Thyroid gland (tissue), 4 donors: ENCODE data around the gene SPDYE18.
"Not testable (repeated sequence)": the region's sequence is repeated elsewhere in the genome, so short reads cannot be mapped to it uniquely, and the experiment has no call there.

Experiments used
- POLR2A ChIP-seq, 2 donors: fragments of 450-650 bp; IDR thresholded peaks; one replicate each; pipeline ENCODE4 v1.6.1; 2017; ENCODE audit warnings: antibody characterized with exemption in 2 of 2, mild to moderate bottlenecking in 2 of 2, moderate library complexity in 1 of 2
- TF ChIP-seq, protein P1 (sequence below), 6 experiments: fragments of 200-600 bp in 3 of 6; fragments of 450-650 bp in 3 of 6; sonication (generic) in 3 of 6; IDR thresholded peaks; one replicate each; pipeline ENCODE4 v1.5.1; 2016 to 2019; ENCODE audit warnings: antibody characterized with exemption in 6 of 6, mild to moderate bottlenecking in 2 of 6, inconsistent platforms in 1 of 6, moderate library complexity in 1 of 6

DNA sequence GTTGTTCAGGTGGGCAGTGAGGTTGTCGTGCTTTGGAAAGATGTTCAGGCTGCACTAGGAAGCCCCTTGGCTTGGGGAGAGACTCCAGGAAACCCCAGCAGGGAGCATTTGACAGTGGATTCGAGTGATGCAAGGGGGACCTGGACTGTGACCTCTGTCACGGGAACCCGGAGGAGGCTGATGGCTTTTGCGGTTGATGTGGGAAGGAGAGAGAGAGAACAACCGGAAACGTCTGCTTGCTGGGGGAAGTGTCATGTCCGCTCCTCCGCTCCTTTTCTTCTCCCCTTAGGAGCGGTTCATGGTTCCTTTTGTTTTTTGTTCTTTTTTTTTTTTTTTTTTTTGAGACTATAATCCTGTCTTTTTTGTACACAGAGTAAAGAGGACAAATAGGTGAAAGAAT lies 36.0 kb downstream of the SPDYE18 start:
- TF ChIP-seq, protein P1, sequence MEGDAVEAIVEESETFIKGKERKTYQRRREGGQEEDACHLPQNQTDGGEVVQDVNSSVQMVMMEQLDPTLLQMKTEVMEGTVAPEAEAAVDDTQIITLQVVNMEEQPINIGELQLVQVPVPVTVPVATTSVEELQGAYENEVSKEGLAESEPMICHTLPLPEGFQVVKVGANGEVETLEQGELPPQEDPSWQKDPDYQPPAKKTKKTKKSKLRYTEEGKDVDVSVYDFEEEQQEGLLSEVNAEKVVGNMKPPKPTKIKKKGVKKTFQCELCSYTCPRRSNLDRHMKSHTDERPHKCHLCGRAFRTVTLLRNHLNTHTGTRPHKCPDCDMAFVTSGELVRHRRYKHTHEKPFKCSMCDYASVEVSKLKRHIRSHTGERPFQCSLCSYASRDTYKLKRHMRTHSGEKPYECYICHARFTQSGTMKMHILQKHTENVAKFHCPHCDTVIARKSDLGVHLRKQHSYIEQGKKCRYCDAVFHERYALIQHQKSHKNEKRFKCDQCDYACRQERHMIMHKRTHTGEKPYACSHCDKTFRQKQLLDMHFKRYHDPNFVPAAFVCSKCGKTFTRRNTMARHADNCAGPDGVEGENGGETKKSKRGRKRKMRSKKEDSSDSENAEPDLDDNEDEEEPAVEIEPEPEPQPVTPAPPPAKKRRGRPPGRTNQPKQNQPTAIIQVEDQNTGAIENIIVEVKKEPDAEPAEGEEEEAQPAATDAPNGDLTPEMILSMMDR (IDR thresholded peaks at IDR 0.05) = not testable (repeated sequence)
- not testable (repeated sequence) for TF ChIP-seq POLR2A (IDR thresholded peaks at IDR 0.05)
